Measurements from ENCODE around the gene DDOST.

DDOST gene

GRCh38 chr1:20661207-20662109, at the start of gene DDOST:
DDOST (minus strand) TSS chr1:20661369; CDS start chr1:20661350, 19 bp downstream.
- DNase-seq, result peak; percentile 53 to 93

GRCh38 chr1:20710469-20711284, 49.5 kb upstream of the DDOST start:
- DNase-seq, result no peak

GRCh38 chr1:20709868-20710267, 48.7 kb upstream of the DDOST start:
- DNase-seq, result no peak

GRCh38 chr1:20708891-20709290, 47.7 kb upstream of the DDOST start:
- DNase-seq, result no peak

GRCh38 chr1:20708057-20708456, 46.9 kb upstream of the DDOST start:
- no peak for DNase-seq

- no peak for DNase-seq
Observed at GRCh38 chr1:20706841-20707240, 45.7 kb upstream of the DDOST start.

- no peak for DNase-seq
Observed at GRCh38 chr1:20705203-20705755, 44.1 kb upstream of the DDOST start.

- DNase-seq, result no peak
Observed at GRCh38 chr1:20704390-20705202, 43.4 kb upstream of the DDOST start.

GRCh38 chr1:20703124-20703756, 42.1 kb upstream of the DDOST start:
- no peak for DNase-seq

- no peak for DNase-seq
Observed at GRCh38 chr1:20702416-20702815, 41.2 kb upstream of the DDOST start.

- DNase-seq, result no peak
Observed at GRCh38 chr1:20701847-20702246, 40.7 kb upstream of the DDOST start.

GRCh38 chr1:20701446-20701845, 40.3 kb upstream of the DDOST start:
- DNase-seq, result no peak

- DNase-seq, result no peak
Observed at GRCh38 chr1:20700636-20701215, 39.6 kb upstream of the DDOST start.

GRCh38 chr1:20699558-20699957, 38.4 kb upstream of the DDOST start:
- DNase-seq, result no peak

- no peak for DNase-seq
Observed at GRCh38 chr1:20698195-20698910, 37.2 kb upstream of the DDOST start.

GRCh38 chr1:20697563-20697962, 36.4 kb upstream of the DDOST start:
- DNase-seq, result no peak

GRCh38 chr1:20696397-20697333, 35.5 kb upstream of the DDOST start:
- peak; percentile 63 to 81 for DNase-seq

GRCh38 chr1:20695515-20695914, 34.3 kb upstream of the DDOST start:
- no peak for DNase-seq

- DNase-seq, result no peak
Observed at GRCh38 chr1:20693623-20694022, 32.5 kb upstream of the DDOST start.

- DNase-seq, result no peak
Observed at GRCh38 chr1:20691872-20692271, 30.7 kb upstream of the DDOST start.
